ENCODE data around the gene PAFAH1B2.

GRCh38 chr11:117143390-117143789 lies 697 bp upstream of the PAFAH1B2 start:
- TF ChIP-seq POLR2AphosphoS5 (IDR thresholded peaks at IDR 0.05) (no peak), CTCF (IDR thresholded peaks at IDR 0.05) (no peak)
